ENCODE results near the gene RAPGEF5.

The RAPGEF5 gene

DNA sequence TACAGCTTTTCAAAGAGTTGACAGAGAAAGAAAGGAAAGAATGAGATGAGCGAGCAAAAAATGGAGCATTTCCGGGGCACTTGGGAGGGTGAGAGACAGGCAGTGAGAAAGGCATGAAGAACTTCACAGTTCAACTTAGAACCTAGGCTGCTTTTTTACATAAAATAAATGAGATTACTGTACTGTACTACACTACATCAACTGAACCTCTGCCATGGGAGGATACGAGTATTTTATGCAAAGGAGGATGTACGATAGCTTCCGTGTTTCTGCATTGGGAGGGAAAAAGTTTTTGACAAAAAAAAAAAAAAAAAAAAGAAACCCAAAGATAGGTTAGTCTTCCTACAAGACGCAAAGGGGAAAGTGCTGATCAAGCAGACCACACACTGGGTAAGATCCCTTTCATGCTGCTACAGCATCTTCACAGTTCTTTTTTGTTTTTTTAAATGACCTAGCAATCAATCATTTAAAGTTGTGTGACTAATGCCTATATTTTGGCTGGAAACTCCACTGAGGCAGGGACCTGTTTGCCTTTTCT lies 88.0 kb downstream of the RAPGEF5 start:
- TF ChIP-seq CTCF (IDR thresholded peaks at IDR 0.05) (no peak), ZFX (IDR thresholded peaks at IDR 0.05; ENCODE audit: borderline replicate concordance) (no peak)
- H3K27ac ChIP-seq: no peak overlapping the region

- TF ChIP-seq CTCF (IDR thresholded peaks at IDR 0.05): no peak
- no peak overlapping the region for H3K27ac ChIP-seq
Measured at GRCh38 chr7:22267930-22268615, 88.9 kb downstream of the RAPGEF5 start.

DNA sequence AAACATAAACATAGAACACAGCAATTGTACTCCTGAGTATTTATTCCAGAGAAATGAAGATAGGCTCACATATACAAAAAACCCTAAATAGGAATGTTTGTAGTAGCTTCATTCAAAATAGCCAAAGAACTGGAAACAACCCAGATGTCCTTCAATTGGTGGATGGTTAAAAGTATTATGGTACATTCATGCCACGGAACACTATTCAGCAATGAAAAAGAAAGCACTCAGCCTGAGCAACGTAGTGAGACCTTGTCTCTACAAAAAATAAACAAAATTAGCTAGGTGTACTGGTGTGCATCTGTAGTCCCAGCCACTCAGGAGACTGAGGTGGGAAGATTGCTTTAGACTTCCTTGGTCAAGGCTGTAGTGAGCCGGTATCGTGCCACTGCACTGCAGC lies 94.4 kb downstream of the RAPGEF5 start:
- no peak overlapping the region for H3K27ac ChIP-seq
- TF ChIP-seq CTCF (IDR thresholded peaks at IDR 0.05): no peak
- no peak for TF ChIP-seq ZFX (IDR thresholded peaks at IDR 0.05; ENCODE audit: borderline replicate concordance)

DNA sequence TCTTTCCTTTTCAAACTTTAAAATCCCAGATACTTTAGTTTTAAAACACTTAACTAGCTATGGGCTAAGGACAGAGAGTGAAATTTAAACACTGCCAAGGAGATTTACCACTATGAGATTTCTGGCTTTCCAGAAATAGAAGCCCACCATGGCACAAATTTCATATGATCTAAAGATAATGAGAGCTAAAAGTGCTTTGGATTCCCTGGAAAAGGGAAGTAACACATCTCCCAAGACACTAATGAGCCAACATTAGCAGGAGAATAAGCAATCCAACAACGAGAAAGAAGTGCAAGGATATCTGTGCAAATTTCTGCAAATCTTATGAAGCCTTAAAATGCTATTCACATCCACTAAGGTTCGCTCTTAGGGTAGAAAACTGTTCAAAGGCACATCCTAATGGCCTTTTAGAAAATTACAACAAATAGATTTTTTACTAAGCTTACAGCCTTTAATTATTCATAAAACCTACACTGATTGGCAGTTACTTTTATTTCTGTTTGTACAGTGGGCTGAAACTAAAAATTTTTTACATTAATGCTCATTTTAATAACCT lies 100.3 kb downstream of the RAPGEF5 start:
- no peak overlapping the region for H3K27ac ChIP-seq
- TF ChIP-seq ZFX (IDR thresholded peaks at IDR 0.05; ENCODE audit: borderline replicate concordance) (no peak), CTCF (IDR thresholded peaks at IDR 0.05) (no peak)

GRCh38 chr7:22255834-22256233 lies 101.1 kb downstream of the RAPGEF5 start:
- no peak overlapping the region for H3K27ac ChIP-seq
- TF ChIP-seq ZFX (IDR thresholded peaks at IDR 0.05; ENCODE audit: borderline replicate concordance) (no peak), CTCF (IDR thresholded peaks at IDR 0.05) (no peak)

GRCh38 chr7:22255342-22255741 lies 101.6 kb downstream of the RAPGEF5 start:
- no peak overlapping the region for H3K27ac ChIP-seq
- no peak for TF ChIP-seq ZFX (IDR thresholded peaks at IDR 0.05; ENCODE audit: borderline replicate concordance)
- no peak for TF ChIP-seq CTCF (IDR thresholded peaks at IDR 0.05)

DNA sequence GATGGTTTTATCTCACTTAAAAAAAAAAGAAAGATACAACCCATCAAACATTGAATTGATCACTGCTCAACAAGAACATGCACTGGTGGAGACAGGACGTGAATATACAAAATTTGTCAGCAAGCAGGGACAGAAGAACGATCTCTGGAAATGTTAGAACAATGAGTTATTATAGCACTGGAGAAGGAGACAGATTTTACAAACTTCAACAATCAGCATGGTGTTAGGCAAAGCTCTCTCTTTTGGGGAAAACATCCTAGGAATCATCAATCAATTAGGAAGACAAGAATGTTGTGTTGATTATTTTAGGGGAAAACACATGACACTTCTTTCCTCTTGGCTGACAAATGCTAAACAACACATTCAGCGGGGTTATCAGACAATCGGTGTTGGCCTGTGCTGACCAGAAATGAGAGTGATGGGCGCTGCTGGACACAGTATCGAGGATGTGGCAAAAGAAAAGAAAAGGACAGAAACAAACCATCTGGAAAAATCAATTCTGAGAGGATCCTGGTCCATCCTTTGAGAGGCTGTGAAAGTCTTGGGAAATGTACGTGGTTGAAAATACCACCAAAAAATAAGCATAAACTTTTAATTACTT lies 103.9 kb downstream of the RAPGEF5 start:
- TF ChIP-seq CTCF (IDR thresholded peaks at IDR 0.05) (no peak), ZFX (IDR thresholded peaks at IDR 0.05; ENCODE audit: borderline replicate concordance) (no peak)

More for the DNA sequence above, 103.9 kb downstream of the RAPGEF5 start:
- H3K27ac ChIP-seq: no peak overlapping the region

Data from 22Rv1 (cell line).